Measurements from ENCODE around the gene ADAM8.

ADAM8 gene

GRCh38 chr10:133231946-133232574, 44.6 kb downstream of the ADAM8 start:
- Histone ChIP-seq H3K4me3 (ENCODE audit: low read depth in 1 of 2, low read length in 2 of 2) (no peak overlapping the region), H3K27ac (ENCODE audit: low read length) (no peak overlapping the region), H3K36me3 (ENCODE audit: insufficient read depth, low read length) (no peaks in the 10 kb centered on the region), H3K9ac (ENCODE audit: low read depth, low read length) (no peak overlapping the region), H3K79me2 (ENCODE audit: insufficient read depth, low read length) (no peaks in the 10 kb centered on the region), H3K4me1 (ENCODE audit: insufficient read depth, low read length) (no peaks in the 10 kb centered on the region), H3K4me2 (ENCODE audit: insufficient read depth, low read length) (no peak overlapping the region), H3K27me3 (ENCODE audit: insufficient read depth, low read length, poor library complexity) (no peaks in the 10 kb centered on the region), H4K20me1 (ENCODE audit: insufficient read depth, low read length) (no peaks in the 10 kb centered on the region), H2AFZ (ENCODE audit: low read depth, low read length) (no peak overlapping the region), H3K9me3 (ENCODE audit: insufficient read depth, low read length, severe bottlenecking) (no peaks in the 10 kb centered on the region)
- ATAC-seq (ENCODE audit: insufficient read depth, low read depth): no peak
- DNase-seq: no peak
- no peak for TF ChIP-seq CTCF (IDR thresholded peaks at IDR 0.05; ENCODE audit: borderline replicate concordance, extremely low read depth, low read length, poor library complexity, severe bottlenecking)
- no peak for TF ChIP-seq EZH2 (IDR thresholded peaks at IDR 0.05; ENCODE audit: borderline replicate concordance, low read depth, low read length, severe bottlenecking)

- Histone ChIP-seq H4K20me1 (ENCODE audit: insufficient read depth, low read length) (no peaks in the 10 kb centered on the region), H3K9ac (ENCODE audit: low read depth, low read length) (no peak overlapping the region), H3K4me2 (ENCODE audit: insufficient read depth, low read length) (no peak overlapping the region), H3K36me3 (ENCODE audit: insufficient read depth, low read length) (no peaks in the 10 kb centered on the region), H2AFZ (ENCODE audit: low read depth, low read length) (no peak overlapping the region), H3K27ac (ENCODE audit: low read length) (no peak overlapping the region), H3K4me1 (ENCODE audit: insufficient read depth, low read length) (no peaks in the 10 kb centered on the region), H3K9me3 (ENCODE audit: insufficient read depth, low read length, severe bottlenecking) (no peaks in the 10 kb centered on the region), H3K79me2 (ENCODE audit: insufficient read depth, low read length) (no peaks in the 10 kb centered on the region), H3K27me3 (ENCODE audit: insufficient read depth, low read length, poor library complexity) (no peaks in the 10 kb centered on the region), H3K4me3 (ENCODE audit: low read depth in 1 of 2, low read length in 2 of 2) (no peak overlapping the region)
- ATAC-seq (ENCODE audit: insufficient read depth, low read depth): no peak
- TF ChIP-seq CTCF (IDR thresholded peaks at IDR 0.05; ENCODE audit: borderline replicate concordance, extremely low read depth, low read length, poor library complexity, severe bottlenecking): no peak
- TF ChIP-seq EZH2 (IDR thresholded peaks at IDR 0.05; ENCODE audit: borderline replicate concordance, low read depth, low read length, severe bottlenecking): no peak
- DNase-seq: no peak
Measured at GRCh38 chr10:133231244-133231945, 45.3 kb downstream of the ADAM8 start.

GRCh38 chr10:133230387-133231195, 46.1 kb downstream of the ADAM8 start:
- no peaks in the 10 kb centered on the region for H3K27me3 ChIP-seq (ENCODE audit: insufficient read depth, low read length, poor library complexity)
- no peaks in the 10 kb centered on the region for H4K20me1 ChIP-seq (ENCODE audit: insufficient read depth, low read length)
- no peak overlapping the region for H2AFZ ChIP-seq (ENCODE audit: low read depth, low read length)
- H3K4me1 ChIP-seq (ENCODE audit: insufficient read depth, low read length): no peaks in the 10 kb centered on the region
- DNase-seq (no peak), ATAC-seq (ENCODE audit: insufficient read depth, low read depth) (no peak)
- no peaks in the 10 kb centered on the region for H3K9me3 ChIP-seq (ENCODE audit: insufficient read depth, low read length, severe bottlenecking)
- no peak for TF ChIP-seq EZH2 (IDR thresholded peaks at IDR 0.05; ENCODE audit: borderline replicate concordance, low read depth, low read length, severe bottlenecking)
- no peak for TF ChIP-seq CTCF (IDR thresholded peaks at IDR 0.05; ENCODE audit: borderline replicate concordance, extremely low read depth, low read length, poor library complexity, severe bottlenecking)
- H3K79me2 ChIP-seq (ENCODE audit: insufficient read depth, low read length): no peaks in the 10 kb centered on the region
- no peaks in the 10 kb centered on the region for H3K36me3 ChIP-seq (ENCODE audit: insufficient read depth, low read length)
- no peak overlapping the region for H3K4me2 ChIP-seq (ENCODE audit: insufficient read depth, low read length)
- no peak overlapping the region for H3K9ac ChIP-seq (ENCODE audit: low read depth, low read length)
- no peak overlapping the region for H3K27ac ChIP-seq (ENCODE audit: low read length)
- H3K4me3 ChIP-seq (ENCODE audit: low read depth in 1 of 2, low read length in 2 of 2): no peak overlapping the region

Data from DND-41 (cell line).